HG03439 (cell line): ENCODE measurements around the gene EVC.
"Not testable (repeated sequence)": the region's sequence is repeated elsewhere in the genome, so short reads cannot be mapped to it uniquely, and the experiment has no call there.

Experiments
- ATAC-seq: cut with Tn5 transposase; IDR thresholded peaks from one replicate; pipeline ENCODE4 v1.9.1; 2021; ENCODE audit warnings: mild to moderate bottlenecking, moderate library complexity; ENCODE audit not compliant: unreplicated experiment

Gene EVC

DNA sequence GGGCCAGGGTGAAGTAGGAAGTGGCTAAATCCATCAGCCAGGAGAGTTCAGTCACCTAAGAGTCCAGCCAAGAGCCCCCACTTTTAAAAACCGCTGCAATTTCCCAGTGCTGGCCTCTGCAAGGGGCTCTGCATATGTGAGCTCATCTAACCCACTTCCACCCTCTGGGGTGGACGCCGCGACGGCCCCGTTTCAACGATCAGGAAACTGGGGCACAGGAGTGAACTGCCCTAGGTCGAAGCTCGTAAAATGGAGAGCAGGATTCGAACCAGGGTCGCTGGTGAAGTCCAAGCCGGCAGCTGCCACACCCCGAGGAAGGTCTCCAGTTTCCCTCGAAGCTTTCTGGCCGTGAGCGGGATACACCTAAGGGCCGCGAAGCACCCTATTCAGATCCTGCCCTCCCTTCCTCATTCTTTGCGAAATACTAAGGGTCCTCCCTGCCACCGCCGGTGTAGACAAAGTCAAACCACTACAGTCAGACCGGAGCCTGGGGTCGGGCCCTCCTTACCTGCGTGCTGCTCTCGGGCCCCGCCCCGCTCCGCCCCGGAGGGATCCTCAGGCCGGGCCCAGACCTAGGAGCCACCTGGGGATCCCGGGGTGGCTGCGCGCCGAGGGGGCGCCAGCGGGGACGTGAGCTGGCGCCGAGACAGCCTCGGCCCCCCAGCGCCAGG, 3.1 kb upstream of the EVC start:
- no peak for ATAC-seq

DNA sequence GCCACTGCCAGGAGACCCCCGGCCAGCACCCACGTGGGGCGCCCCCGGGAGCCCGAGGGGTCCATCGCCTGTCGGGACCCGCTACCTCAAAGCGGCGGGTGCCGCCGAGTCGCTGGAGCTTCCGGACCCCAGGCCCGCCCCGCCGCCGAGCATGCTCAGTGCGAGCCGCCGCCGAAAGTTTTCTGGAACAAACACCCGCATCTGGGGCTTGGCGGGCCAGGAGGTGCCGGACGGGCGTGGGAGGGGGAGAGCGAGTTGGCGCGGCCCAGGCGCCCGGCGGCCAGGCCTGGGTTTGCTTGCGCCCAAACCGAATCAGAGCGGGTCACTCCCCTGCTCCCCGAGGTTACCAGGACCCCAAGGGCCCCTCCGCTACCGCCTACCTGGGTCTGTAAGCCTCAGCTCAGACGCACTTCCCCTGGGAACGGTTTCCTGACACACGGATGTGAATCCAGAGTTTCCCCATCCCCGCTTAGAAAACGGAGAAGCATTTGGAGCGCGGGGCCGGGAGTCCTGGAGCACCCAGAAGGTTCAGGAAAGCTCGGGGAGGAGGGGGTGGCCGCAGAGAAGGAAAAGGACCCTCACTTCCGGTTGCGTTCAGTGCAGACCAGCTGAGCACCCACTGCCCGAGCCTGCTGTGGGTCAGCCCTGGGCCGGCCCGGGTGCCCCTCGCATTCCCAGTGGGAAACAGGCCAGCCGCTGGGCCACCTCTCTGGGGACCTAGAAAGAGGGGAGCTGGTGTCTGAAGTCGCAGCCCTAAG, 2.4 kb upstream of the EVC start, which contains the start of gene EVC2:
Gene EVC2 (minus strand): TSS at position 111 of the 758 bp plus-strand sequence. CDS start 46 bp downstream, at position 65.
- ATAC-seq = no peak

- ATAC-seq = no peak
These were observed 1.8 kb upstream of the EVC start for GRCh38 chr4:5709207-5709575.

DNA sequence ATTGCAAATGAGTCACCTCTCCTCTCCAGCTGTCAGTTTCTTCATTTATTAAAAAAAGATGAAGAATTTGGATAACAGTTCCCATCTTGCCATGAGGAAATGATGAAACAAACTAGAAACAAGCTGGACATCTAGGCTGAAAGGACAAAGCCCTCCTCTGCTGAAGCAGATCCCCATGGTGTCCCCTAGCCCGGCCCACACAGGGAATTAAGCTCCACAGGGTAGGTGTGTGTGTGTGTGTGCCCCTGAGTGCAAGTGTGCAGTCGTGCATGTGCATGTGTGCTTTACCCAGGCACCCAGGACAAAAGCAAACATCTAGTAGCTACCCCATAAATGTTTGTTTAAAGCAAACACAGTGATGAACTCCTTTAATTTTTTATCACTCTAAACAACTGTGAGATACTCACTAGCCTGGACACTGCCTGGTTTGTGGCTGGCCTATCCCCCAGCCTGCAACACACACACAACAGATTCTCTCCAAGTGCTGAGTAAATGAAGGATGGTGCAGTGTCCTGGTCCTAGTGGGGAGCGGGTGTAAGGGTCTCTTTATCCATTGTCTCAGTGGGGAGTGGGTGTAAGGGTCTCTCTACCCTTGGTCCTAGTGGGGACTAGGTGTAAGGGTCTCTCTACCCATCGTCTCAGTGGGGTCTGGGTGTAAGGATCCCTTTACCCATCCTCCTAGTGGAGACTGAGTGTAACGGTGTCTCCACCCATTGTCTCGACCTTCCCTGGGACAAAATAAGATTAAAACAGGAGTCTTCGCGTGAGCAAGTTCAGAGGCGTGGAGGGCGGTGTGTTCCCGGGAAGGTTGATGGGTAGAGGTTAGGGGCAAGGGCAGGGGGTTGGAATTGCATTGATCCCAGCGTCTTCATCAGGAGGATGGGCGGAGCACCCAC, 688 bp upstream of the EVC start:
- ATAC-seq = no peak

- ATAC-seq = no peak
These were observed 631 bp downstream of the EVC start for GRCh38 chr4:5711479-5712184.

DNA sequence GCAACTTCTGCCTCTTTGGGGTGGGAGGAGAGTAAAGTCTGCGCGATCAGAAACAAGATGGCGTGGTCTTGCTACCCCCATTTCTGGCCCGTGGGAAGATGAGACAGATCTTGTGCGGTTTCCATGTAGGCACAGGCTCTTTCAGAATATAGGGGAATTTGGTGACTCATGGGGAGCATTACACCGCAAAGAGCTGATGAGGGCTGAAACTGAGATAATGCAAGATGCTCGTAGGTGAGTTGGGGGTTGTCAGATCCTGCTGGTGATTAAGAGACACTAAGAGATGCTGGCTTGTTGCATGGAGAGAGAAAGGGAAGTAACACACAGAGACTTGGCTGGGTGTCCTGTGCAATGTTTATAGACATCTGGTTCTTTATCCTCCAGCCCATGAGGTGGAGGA, 1.5 kb downstream of the EVC start:
- ATAC-seq = no peak

- no peak for ATAC-seq
These were observed 1.9 kb downstream of the EVC start for GRCh38 chr4:5712931-5713330.

- ATAC-seq = no peak
These were observed 2.9 kb downstream of the EVC start for GRCh38 chr4:5713861-5714260.

DNA sequence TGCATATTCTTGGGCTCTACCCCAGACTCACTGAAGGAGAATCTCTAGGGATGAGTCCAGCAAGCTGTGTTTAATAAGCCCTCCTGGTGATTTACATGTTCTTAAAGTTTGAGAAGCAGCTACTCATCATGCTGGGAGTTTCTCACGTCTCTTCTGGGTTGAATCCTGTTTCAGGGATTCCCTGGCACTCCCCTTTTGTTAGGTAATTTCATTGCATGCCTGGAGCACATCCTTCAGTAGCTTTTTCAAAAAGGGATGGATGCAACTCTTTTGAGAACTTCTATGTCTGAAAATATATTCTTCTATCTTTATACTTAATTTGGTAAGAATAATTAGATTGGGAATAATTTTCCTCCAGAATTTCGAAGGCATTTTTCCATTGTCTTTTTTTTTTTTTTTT, 4.4 kb downstream of the EVC start:
- ATAC-seq = no peak

- ATAC-seq = no peak
These were observed 5.4 kb downstream of the EVC start for GRCh38 chr4:5716391-5716790.

- no peak for ATAC-seq
These were observed 6.6 kb downstream of the EVC start for GRCh38 chr4:5717449-5718158.

DNA sequence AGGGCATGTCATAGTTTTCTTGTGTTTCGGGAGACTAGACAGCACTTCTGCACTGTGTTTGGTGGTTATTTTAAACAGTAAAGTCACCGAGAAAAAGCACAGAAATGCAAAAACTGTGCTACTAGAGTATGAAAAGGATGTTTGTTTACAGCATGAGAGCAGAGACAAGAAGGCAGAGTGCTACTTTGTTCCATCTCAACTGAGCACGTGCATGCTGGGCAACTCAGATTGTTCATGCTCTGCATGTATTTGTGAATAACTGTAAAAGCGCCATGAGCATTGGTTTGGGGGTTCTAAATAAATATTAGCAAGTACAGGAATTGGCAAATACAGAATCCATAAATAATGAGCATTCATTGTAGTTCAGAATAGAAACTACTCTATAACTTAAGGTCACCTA, 7.4 kb downstream of the EVC start:
- ATAC-seq = no peak

DNA sequence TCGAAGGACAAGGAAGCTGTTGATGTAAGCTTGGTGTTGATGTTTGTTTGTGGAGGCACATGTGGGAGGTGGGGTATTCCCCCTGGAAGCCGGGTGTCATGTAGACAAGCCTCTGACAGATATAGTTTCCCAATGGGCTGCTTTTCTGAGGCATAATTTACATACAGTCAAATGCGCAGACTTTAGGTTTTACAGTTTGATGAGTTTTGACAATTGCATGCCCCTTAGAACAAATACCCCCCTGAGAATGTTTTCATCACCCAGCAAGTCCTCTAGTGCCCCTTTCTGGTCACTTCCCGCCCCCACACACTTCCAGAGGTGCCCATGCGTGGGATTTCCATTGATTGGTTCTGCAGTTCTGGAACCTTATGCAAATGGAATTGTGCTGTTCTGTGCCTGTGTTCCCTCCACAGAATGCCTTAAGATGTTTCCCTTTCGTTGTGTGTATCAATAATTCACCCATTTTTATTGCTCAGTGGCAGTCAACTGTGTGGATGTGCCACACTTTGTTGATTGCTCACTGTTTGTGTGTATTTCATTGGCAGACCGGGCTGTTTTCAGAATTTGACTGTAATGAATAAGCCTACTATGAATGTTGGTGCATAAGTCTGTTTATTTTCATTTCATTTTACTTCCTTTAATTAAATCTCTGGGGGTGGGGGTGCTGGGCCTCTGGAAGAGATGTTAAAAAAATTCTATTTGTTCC, 8.5 kb downstream of the EVC start:
- ATAC-seq = no peak

DNA sequence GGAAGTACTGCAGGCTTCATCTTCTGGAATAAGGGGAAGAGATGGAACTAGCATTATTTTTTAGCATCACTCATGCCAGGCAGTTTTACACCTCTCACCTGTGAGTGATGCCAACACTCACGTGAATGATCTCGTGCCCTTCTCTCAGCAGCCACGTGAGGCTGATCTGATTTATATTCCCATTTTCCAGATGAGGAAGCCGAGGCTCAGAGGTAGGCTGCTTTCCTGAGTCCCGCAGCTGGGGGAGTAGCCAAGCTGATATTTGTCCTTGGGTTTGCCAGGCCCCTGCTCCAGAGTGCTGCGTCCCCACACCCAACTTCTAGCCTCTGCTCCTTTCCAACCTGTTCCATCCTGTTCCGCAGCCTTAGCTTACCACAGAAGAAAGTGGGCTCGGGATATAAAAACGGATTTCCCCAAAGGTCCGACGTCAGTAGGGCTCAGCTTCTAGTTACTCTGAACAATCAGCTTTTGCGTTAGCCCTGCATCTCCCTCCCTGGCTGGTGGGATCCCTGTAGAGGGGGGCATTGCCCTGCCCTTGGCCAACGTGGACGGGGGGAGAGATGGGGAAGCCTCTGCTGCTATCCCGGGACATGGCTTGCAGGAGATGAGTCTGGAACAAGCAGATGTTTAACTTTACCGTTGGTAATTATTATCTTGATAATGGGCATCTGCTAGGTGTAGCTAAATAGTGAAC, 9.3 kb downstream of the EVC start:
- ATAC-seq = no peak

DNA sequence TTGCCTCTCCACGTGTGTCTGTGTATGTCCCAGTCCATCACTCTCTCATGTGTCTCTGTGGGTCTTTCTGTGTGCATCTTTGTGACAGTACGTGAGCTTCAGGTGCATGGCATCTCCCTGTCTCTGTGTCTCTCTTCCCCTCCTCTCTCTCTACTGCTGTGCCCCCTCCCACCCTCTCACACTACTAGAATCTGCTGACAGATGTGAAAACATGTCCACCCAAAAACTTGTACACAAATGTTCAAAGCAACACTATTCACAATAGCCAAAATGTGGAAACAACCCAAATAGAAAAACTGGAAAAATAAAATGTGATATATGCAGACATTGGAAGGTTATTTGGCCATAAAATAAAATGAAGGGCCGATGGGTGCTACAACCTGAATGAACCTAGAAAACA, 10.0 kb downstream of the EVC start:
- ATAC-seq = no peak

DNA sequence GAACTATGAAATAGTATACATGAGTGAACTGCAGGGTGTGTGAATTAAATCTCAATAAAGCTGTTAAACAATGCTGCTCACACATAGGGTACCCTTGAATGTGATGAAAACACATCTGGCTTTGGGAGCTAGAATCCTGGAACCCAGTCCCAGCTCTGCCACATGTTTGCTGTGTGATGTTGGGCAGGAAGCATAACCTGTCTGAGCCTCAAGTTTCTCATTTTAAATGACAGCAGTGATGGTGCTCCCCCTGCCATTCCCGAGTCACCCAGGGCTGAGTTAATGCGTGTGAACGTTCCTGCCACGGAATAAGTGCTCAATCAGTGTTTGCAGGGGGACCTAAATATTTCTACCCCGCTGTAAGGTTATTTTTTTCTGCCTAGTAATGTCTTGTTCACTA, 10.9 kb downstream of the EVC start:
- no peak for ATAC-seq

GRCh38 chr4:5722328-5722727, 11.3 kb downstream of the EVC start:
- ATAC-seq = no peak

DNA sequence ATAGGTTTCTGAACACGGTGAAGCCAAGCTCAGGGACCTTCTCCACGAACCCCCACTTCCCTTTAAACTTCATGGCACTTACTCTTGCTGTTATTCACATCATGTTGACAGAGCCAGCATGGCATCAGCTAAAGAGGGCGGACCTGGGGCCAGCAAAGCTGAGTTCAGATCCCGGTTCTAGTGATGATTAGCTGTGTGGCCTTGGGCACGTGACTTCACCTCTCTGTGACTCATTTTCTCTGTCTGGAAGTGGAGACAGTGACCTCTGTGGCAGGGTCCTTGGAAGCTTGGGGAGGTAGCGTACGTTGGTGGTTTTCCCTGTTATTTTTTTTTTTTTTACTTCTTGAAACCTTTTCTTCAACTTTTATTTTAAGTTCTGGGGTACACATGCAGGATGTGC, 13.4 kb downstream of the EVC start:
- no peak for ATAC-seq

GRCh38 chr4:5728412-5728811, 17.4 kb downstream of the EVC start:
- not testable (repeated sequence) for ATAC-seq
